Mesothelial cell of epicardium (in vitro differentiated cells): Measurements from ENCODE around the gene C10orf143. TPM values are rescaled to one million over a fixed set of nuclear protein-coding genes. Genes with fewer than 3 reads are reported as not detected.

Experiments used
- DNase-seq, 2 experiments: peaks; one replicate each; pipeline ENCODE4 v3.0.0; 2021; ENCODE audit warnings: low spot score in 2 of 2; ENCODE audit not compliant: unreplicated experiment in 2 of 2
- H3K27ac Mint-ChIP-seq: 2 replicates; pipeline ENCODE4 v1.8.0; 2021; ENCODE audit warnings: mixed read lengths
- H3K27me3 Mint-ChIP-seq: 2 replicates; pipeline ENCODE4 v1.8.0; 2021; ENCODE audit warnings: low read depth, mixed read lengths
- H3K36me3 Mint-ChIP-seq: 2 replicates; pipeline ENCODE4 v1.8.0; 2021; ENCODE audit warnings: mixed read lengths
- H3K4me1 Mint-ChIP-seq: 2 replicates; pipeline ENCODE4 v1.8.0; 2021; ENCODE audit warnings: mixed read lengths
- H3K4me3 Mint-ChIP-seq: 2 replicates; pipeline ENCODE4 v1.8.0; 2021; ENCODE audit warnings: mild to moderate bottlenecking, moderate library complexity, mixed read lengths
- H3K9me3 Mint-ChIP-seq: 2 replicates; pipeline ENCODE4 v1.8.0; 2021; ENCODE audit warnings: mixed read lengths
- total RNA-seq: library from RNA; stranded (reverse); gene quantifications from 3 replicates; pipeline ENCODE4 v1.2.1, GENCODE V29; 2021
- TF ChIP-seq, protein P1 (sequence below): fragments of 200-600 bp; sonication (generic); IDR thresholded peaks from one replicate; pipeline ENCODE4 v1.5.0; 2021; ENCODE audit warnings: antibody characterized with exemption; ENCODE audit not compliant: unreplicated experiment

Gene C10orf143
- total RNA-seq, 1 donor from 2014 or later, result 2.2 TPM

DNA sequence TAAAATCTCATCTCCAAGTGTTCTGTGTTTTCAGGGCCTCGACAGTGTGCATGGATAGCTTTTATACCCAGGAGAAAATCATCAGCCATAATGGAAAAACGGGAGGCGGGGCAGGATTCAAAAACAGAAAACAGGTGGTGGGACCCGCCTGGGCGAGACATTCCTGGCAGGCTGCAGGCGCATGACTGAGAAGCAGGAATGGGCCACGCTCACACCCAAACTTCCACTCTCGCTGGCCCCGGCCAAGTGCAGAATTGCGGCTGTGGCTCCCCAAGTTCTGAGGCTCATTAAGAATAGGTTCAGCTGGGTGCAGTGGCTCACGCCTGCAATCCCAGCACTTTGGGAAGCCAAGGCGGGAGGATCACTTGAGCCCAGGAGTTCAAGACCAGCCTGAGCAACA lies 60.6 kb downstream of the C10orf143 start:
- no peak overlapping the region for H3K27ac Mint-ChIP-seq
- peaks cover 4% of the 10 kb centered on the region for H3K9me3 Mint-ChIP-seq
- H3K27me3 Mint-ChIP-seq, result peaks cover 32% of the 10 kb centered on the region
- no peaks in the 10 kb centered on the region for H3K36me3 Mint-ChIP-seq
- TF ChIP-seq, protein P1, sequence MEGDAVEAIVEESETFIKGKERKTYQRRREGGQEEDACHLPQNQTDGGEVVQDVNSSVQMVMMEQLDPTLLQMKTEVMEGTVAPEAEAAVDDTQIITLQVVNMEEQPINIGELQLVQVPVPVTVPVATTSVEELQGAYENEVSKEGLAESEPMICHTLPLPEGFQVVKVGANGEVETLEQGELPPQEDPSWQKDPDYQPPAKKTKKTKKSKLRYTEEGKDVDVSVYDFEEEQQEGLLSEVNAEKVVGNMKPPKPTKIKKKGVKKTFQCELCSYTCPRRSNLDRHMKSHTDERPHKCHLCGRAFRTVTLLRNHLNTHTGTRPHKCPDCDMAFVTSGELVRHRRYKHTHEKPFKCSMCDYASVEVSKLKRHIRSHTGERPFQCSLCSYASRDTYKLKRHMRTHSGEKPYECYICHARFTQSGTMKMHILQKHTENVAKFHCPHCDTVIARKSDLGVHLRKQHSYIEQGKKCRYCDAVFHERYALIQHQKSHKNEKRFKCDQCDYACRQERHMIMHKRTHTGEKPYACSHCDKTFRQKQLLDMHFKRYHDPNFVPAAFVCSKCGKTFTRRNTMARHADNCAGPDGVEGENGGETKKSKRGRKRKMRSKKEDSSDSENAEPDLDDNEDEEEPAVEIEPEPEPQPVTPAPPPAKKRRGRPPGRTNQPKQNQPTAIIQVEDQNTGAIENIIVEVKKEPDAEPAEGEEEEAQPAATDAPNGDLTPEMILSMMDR, result no peak
- H3K4me1 Mint-ChIP-seq, result no peaks in the 10 kb centered on the region
- H3K4me3 Mint-ChIP-seq, result no peak overlapping the region
- DNase-seq, result no peak

DNA sequence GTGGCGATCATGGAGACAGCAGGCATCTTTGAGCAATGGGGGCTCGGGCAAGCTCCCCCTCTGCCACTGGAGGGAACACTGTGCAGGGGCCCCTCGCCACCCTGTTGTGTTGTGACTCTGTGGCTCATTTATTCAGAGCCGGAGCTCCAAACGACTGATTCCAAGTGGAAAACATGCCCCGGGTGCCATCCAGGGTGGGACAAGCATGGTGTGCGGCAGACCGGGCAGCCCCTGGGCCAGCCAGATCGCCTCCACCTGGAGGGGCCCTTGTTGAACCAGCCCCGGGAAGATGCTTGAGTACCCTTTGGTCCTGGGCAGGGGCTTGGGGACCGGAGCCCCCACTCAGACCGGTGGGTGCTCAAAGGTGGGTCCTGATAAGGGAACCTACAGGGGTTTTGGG lies 61.4 kb downstream of the C10orf143 start:
- no peak for DNase-seq
- TF ChIP-seq, protein P1, result no peak
- Mint-ChIP-seq H3K9me3 (no peaks in the 10 kb centered on the region), H3K27ac (no peak overlapping the region), H3K4me1 (no peaks in the 10 kb centered on the region), H3K4me3 (no peak overlapping the region), H3K27me3 (peaks cover 36% of the 10 kb centered on the region), H3K36me3 (no peaks in the 10 kb centered on the region)

DNA sequence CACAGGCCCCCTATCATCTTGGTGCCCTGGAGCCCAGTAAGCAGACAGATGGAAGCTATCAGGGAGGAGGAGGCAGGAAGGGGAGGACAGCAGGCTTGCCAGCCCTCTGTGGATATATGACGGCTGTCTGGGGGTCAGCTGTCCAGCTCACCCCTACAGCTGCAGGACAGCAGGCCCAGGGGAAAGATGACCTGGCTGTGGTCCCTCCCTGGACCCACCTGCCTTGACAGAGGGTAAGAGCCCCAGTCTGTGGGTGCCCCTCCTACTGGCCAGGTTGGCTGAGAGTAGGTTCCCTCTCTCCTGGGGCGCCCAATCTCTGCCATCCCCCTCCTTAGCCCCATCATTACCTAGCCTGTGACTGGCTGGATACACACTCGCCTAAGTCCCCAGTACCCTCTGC lies 62.5 kb downstream of the C10orf143 start:
- DNase-seq, result no peak
- Mint-ChIP-seq H3K27me3 (peaks cover 48% of the 10 kb centered on the region), H3K27ac (no peak overlapping the region), H3K4me1 (no peaks in the 10 kb centered on the region), H3K36me3 (no peaks in the 10 kb centered on the region), H3K9me3 (no peaks in the 10 kb centered on the region), H3K4me3 (no peak overlapping the region)
- TF ChIP-seq, protein P1, result no peak

DNA sequence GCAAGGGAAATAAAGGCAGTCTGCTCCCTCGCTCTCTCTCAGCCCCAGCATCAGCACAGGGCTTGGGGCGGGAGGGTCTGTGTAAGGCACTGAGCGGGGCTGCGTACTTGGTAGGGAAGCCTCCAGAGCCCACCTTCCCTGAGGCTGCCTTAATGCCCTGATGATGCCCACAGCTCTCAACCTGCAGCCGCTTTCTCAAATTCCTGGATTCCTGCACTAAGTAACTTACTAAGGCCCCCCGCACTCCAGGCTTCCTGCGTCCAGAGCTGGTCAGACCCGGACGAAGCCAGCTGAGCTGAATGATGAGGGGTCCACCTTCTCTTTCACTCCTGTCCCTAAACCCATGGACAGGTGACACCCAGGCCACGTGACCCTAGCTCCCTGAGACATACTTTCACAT lies 63.3 kb downstream of the C10orf143 start:
- Mint-ChIP-seq H3K36me3 (no peaks in the 10 kb centered on the region), H3K4me3 (no peak overlapping the region), H3K9me3 (no peaks in the 10 kb centered on the region), H3K27me3 (peaks cover 55% of the 10 kb centered on the region), H3K4me1 (no peaks in the 10 kb centered on the region), H3K27ac (no peak overlapping the region)
- peak in 1 of 2 experiments; percentile 19 for DNase-seq
- TF ChIP-seq, protein P1, result no peak

DNA sequence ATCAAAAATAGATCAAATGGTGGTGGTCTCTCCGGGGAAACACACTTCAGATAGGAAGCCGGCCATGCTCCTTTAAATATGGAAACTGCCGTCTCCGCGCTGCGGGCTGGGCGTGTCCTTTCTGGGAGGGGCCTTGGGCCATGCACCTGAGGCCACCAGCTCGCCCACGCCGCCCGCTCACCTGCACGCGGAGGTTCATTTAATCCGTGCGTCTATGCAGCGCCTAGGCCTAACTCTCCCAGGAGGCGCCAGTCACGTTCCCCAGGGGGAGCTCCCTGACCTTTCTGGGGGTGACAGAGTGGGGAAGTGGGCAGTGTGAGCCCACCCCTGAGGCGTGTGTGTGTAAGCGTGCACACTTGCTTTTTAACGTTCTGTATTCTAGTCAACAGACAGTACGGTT lies 64.0 kb downstream of the C10orf143 start:
- H3K4me1 Mint-ChIP-seq, result no peaks in the 10 kb centered on the region
- TF ChIP-seq, protein P1, result no peak
- no peak overlapping the region for H3K27ac Mint-ChIP-seq
- peaks cover 60% of the 10 kb centered on the region for H3K27me3 Mint-ChIP-seq
- no peaks in the 10 kb centered on the region for H3K36me3 Mint-ChIP-seq
- peak in 1 of 2 experiments; percentile 21 for DNase-seq
- H3K9me3 Mint-ChIP-seq, result no peaks in the 10 kb centered on the region
- no peak overlapping the region for H3K4me3 Mint-ChIP-seq

DNA sequence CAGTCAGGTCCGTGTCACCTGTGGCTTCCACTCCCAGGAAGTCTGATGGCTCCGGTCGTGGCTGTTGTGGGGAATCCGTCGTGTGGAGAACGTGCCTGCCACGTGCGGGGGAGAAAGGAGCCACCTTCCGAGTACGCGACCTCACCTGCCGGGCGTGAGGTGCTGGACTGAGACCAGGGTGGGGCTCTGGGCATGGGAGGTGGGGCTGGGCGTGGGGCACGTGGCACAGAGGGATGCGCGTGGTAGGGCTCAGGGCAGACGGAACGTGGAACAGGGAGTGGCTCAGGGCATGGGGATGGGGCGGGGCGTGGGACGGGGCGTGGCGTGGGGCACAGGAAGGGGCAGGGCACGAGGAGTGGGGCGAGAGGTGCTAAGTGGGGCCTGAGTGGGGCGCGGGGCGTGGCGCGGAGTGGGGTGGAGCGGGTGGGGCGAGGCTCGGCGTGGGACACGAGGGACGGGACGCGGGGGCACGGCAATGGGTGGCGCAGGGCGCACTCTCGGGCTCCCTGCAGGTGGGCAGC lies 64.8 kb downstream of the C10orf143 start:
- Mint-ChIP-seq H3K36me3 (no peaks in the 10 kb centered on the region), H3K4me1 (no peaks in the 10 kb centered on the region), H3K9me3 (no peaks in the 10 kb centered on the region), H3K27ac (no peak overlapping the region), H3K27me3 (peaks cover 65% of the 10 kb centered on the region), H3K4me3 (no peak overlapping the region)
- TF ChIP-seq, protein P1, result no peak
- DNase-seq, result peak in 1 of 2 experiments; percentile 36
